Common myeloid progenitor, CD34-positive (primary cell): ENCODE measurements around the gene RALBP1.
"Not testable (repeated sequence)": the region's sequence is repeated elsewhere in the genome, so short reads cannot be mapped to it uniquely, and the experiment has no call there.

ENCODE experiments used
- CTCF ChIA-PET: fragments of 350-600 bp; sonication (Branson Sonifier 250); formaldehyde crosslinking; loops from one replicate; lab custom pipeline; 2021; ENCODE audit warnings: antibody characterized with exemption; lab: Charles Lee
- POLR2A ChIA-PET: fragments of 350-600 bp; sonication (Branson Sonifier 250); formaldehyde crosslinking; loops from one replicate; lab custom pipeline; 2021; ENCODE audit warnings: antibody characterized with exemption; lab: Charles Lee
- DNase-seq, 3 donors: peaks; one replicate each; pipeline versions ENCODE4 v3.0.0 to v3.0.0-alpha.2; 2013
- H3K27ac ChIP-seq, 2 experiments: 1 replicate in 1 of 2; 2 replicates in 1 of 2; pipeline ENCODE4 v1.7.0; 2013; ENCODE audit warnings: inconsistent platforms in 2 of 2, low read length in 2 of 2, mild to moderate bottlenecking in 2 of 2, low read depth in 1 of 2, moderate library complexity in 1 of 2; ENCODE audit not compliant: severe bottlenecking in 2 of 2, insufficient read depth in 1 of 2, poor library complexity in 1 of 2
- H3K27me3 ChIP-seq, 5 experiments: replicated peaks in 2 of 5; 1 replicate in 3 of 5; 2 replicates in 2 of 5; pipeline versions ENCODE4 v1.6.1 to v1.7.0; 2013; ENCODE audit warnings: low read length in 4 of 5, mild to moderate bottlenecking in 2 of 5, moderate library complexity in 2 of 5, inconsistent platforms in 1 of 5; ENCODE audit not compliant: insufficient read depth in 5 of 5, control insufficient read depth in 4 of 5
- H3K36me3 ChIP-seq, 4 experiments: 1 replicate in 2 of 4; 2 replicates in 2 of 4; pipeline versions ENCODE4 v1.6.1 to v1.7.0; 2013; ENCODE audit warnings: low read length in 3 of 4, control low read depth in 1 of 4, mild to moderate bottlenecking in 1 of 4; ENCODE audit not compliant: control insufficient read depth in 4 of 4, insufficient read depth in 4 of 4
- H3K4me1 ChIP-seq, 4 experiments: 1 replicate in 3 of 4; 2 replicates in 1 of 4; pipeline versions ENCODE4 v1.6.1 to v1.7.1; 2013; ENCODE audit warnings: low read length in 3 of 4, mild to moderate bottlenecking in 3 of 4, control low read depth in 1 of 4, inconsistent platforms in 1 of 4, moderate library complexity in 1 of 4; ENCODE audit not compliant: control insufficient read depth in 4 of 4, insufficient read depth in 4 of 4; ENCODE audit errors: control extremely low read depth in 1 of 4
- H3K4me3 ChIP-seq, 7 experiments: 1 replicate in 4 of 7; 2 replicates in 3 of 7; pipeline versions ENCODE4 v1.5.1 to v1.7.0; 2013; ENCODE audit warnings: mild to moderate bottlenecking in 7 of 7, low read length in 6 of 7, moderate library complexity in 6 of 7, inconsistent platforms in 2 of 7, low read depth in 2 of 7, control low read depth in 1 of 7; ENCODE audit not compliant: insufficient read depth in 4 of 7, control insufficient read depth in 1 of 7; ENCODE audit errors: extremely low read depth in 1 of 7
- H3K9me3 ChIP-seq, 5 experiments: 1 replicate in 4 of 5; 2 replicates in 1 of 5; pipeline versions ENCODE4 v1.6.1 to v1.7.1; 2013; ENCODE audit warnings: low read length in 4 of 5, mild to moderate bottlenecking in 2 of 5, inconsistent platforms in 1 of 5, low read depth in 1 of 5, moderate library complexity in 1 of 5; ENCODE audit not compliant: control insufficient read depth in 4 of 5, insufficient read depth in 2 of 5; ENCODE audit errors: control extremely low read depth in 1 of 5
- WGBS: methylation state at CpG from one replicate; pipeline ENCODE4 v1.1.5; 2013; ENCODE audit not compliant: insufficient coverage; 5-methylcytosine and 5-hydroxymethylcytosine counted together

RALBP1 gene

GRCh38 chr18:9474108-9474982 is 968 bp upstream of the RALBP1 start:
- ChIA-PET POLR2A (no interaction called here), CTCF (interaction anchor here (0.6 to 1.4 kb wide), 2 partner anchors 12 to 136 kb away, joined by 3 to 4 read pairs; no protein-coding TSS in a partner anchor)
- peak overlapping the region; percentile 68 to 96 for H3K27ac ChIP-seq
- peak in 2 of 3 donors; percentile 53 to 68 for DNase-seq
- WGBS: 43% methylated on average over 37 of the region's 37 CpGs
- peaks cover 0 to 2% (median 0%) of the 10 kb centered on the region in 5 experiments for H3K9me3 ChIP-seq
- H3K4me3 ChIP-seq: peak overlapping the region; percentile 69 to 97 (median 89)
- peaks cover 12 to 30% (median 25%) of the 10 kb centered on the region in 4 experiments for H3K4me1 ChIP-seq
- H3K36me3 ChIP-seq: peaks cover 0 to 12% (median 7%) of the 10 kb centered on the region in 4 experiments
- no peaks in the 10 kb centered on the region for H3K27me3 ChIP-seq

DNA sequence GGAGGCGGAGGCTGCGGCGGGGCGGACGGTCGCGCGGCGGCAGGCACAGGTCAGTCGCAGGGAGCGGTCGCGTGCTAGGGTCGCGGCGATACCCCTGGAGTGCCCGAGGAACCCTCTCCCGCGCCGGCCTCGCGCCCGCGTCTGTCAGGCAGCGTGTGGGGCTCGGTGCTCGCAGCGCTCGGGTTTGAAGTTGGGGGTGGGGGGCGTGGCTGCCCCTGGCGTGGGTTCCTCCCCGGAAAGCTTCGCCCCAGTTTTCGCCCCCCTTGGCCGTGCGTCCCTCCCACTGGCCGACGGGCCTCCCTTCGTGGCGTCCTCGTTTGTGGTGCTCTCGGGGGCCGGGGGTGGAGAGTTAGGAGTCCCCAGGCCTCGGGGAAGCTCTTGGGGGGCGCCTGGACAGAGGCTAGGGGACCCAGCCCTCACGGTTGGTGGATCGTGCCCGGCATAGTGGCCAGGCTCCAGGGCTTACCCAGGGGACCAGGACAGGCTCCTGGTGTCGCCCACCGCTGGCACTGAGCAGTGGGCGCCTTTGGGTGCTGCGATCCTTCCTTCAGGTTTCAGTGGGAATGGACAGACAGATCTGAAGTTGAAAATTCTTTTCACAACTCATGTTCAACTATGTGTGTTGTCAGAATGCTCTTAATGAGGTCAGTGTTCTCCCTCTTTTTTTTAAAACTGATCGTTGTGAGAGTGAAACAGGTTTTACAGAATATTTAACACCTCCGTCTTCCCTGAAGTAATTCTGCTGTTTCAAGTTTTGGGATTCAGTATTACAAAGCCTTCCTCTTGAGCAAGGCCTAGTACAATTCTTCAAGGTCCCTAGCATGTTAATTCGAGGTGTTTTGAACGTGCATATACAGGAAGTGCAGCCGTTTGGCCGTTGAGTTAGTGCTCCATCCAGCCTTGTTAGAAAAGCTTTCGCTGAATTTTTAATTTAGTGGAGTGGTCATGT is 604 bp downstream of the RALBP1 start:
- H3K4me3 ChIP-seq: peak overlapping the region; percentile 82 to 97 (median 89)
- CTCF ChIA-PET: interaction anchor here (0.6 to 1.2 kb wide), 3 partner anchors 12 to 50 kb away, joined by 3 read pairs; no protein-coding TSS in a partner anchor
- POLR2A ChIA-PET: interaction anchor here (0.6 to 0.7 kb wide), 5 partner anchors 12 to 250 kb away, joined by 3 to 4 read pairs (median 3); no protein-coding TSS in a partner anchor
- peak overlapping the region; percentile 89 to 96 for H3K27ac ChIP-seq
- WGBS: 0% methylated on average over 52 of the region's 59 CpGs
- peaks cover 12 to 30% (median 25%) of the 10 kb centered on the region in 4 experiments for H3K4me1 ChIP-seq
- H3K27me3 ChIP-seq: no peaks in the 10 kb centered on the region
- H3K9me3 ChIP-seq: no peaks in the 10 kb centered on the region
- peak; percentile 58 to 91 (median 88) for DNase-seq
- peaks cover 0 to 25% (median 16%) of the 10 kb centered on the region in 4 experiments for H3K36me3 ChIP-seq

- not testable (repeated sequence) for DNase-seq, H3K27me3 ChIP-seq, H3K9me3 ChIP-seq
- 96% methylated on average over 5 of the region's 12 CpGs for WGBS
- ChIA-PET POLR2A (interaction anchor here (0.6 kb wide), 1 partner anchor 249 kb away, joined by 3 read pairs; no protein-coding TSS in a partner anchor), CTCF (interaction anchor here (0.6 to 1.2 kb wide), 2 partner anchors 11 to 49 kb away, joined by 3 read pairs; no protein-coding TSS in a partner anchor)
- peak overlapping the region; percentile 89 to 96 for H3K27ac ChIP-seq
- peaks cover 12 to 30% (median 25%) of the 10 kb centered on the region in 4 experiments for H3K4me1 ChIP-seq
- H3K36me3 ChIP-seq: peaks cover 2 to 31% (median 19%) of the 10 kb centered on the region in 4 experiments
- peak overlapping the region in 5 of 7 experiments; percentile 88 to 97 (median 90) for H3K4me3 ChIP-seq
Measured at GRCh38 chr18:9476949-9477348, 1.6 kb downstream of the RALBP1 start.

DNA sequence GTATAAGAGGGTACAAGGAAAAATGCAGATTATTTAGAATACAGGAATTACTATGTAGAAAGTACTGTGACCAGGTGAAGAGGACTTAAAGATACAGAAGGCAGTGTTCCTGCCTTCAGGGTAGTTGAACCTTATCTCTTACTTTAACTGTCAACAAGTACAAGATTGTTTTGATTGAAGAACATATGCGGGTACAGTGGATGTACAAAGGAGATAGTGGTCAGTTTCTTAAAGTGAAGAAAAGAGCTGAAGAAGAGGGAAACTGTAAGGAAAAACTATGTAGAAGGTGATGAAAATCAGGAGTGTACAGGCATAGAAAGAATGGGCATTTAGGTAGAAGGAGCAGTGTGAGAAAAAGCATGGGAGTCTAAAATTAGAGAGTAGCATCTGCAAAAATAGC is 2.2 kb downstream of the RALBP1 start:
- WGBS: 60% methylated on average over 1 of the region's 1 CpG
- DNase-seq: no peak
- Histone ChIP-seq H3K4me1 (peaks cover 12 to 31% (median 26%) of the 10 kb centered on the region in 4 experiments), H3K9me3 (no peaks in the 10 kb centered on the region), H3K4me3 (peak overlapping the region in 5 of 7 experiments; percentile 35 to 95 (median 89)), H3K27me3 (no peaks in the 10 kb centered on the region), H3K36me3 (peaks cover 2 to 36% (median 19%) of the 10 kb centered on the region in 4 experiments), H3K27ac (peak overlapping the region; percentile 89 to 96)
- ChIA-PET POLR2A (no interaction called here), CTCF (interaction anchor here (0.6 kb wide), 1 partner anchor 17 kb away, joined by 3 read pairs; no protein-coding TSS in a partner anchor)

GRCh38 chr18:9478545-9478944 is 3.2 kb downstream of the RALBP1 start:
- peak overlapping the region in 1 of 7 experiments; percentile 16 for H3K4me3 ChIP-seq
- ChIA-PET POLR2A (no interaction called here), CTCF (no interaction called here)
- 96% methylated on average over 27 of the region's 31 CpGs for WGBS
- peaks cover 2 to 40% (median 19%) of the 10 kb centered on the region in 4 experiments for H3K36me3 ChIP-seq
- H3K4me1 ChIP-seq: peaks cover 12 to 36% (median 26%) of the 10 kb centered on the region in 4 experiments
- no peak for DNase-seq
- no peaks in the 10 kb centered on the region for H3K27me3 ChIP-seq
- no peak overlapping the region for H3K27ac ChIP-seq
- peaks cover 0 to 4% (median 0%) of the 10 kb centered on the region in 5 experiments for H3K9me3 ChIP-seq

GRCh38 chr18:9482790-9483189 is 7.5 kb downstream of the RALBP1 start:
- H3K4me1 ChIP-seq: peaks cover 0 to 8% (median 3%) of the 10 kb centered on the region in 4 experiments
- peaks cover 0 to 7% (median 0%) of the 10 kb centered on the region in 5 experiments for H3K9me3 ChIP-seq
- ChIA-PET CTCF (no interaction called here), POLR2A (no interaction called here)
- no CpG with 5 or more reads among the region's 1 CpG for WGBS
- H3K36me3 ChIP-seq: peaks cover 2 to 44% (median 24%) of the 10 kb centered on the region in 4 experiments
- no peak for DNase-seq
- no peak overlapping the region for H3K27ac ChIP-seq
- no peak overlapping the region for H3K4me3 ChIP-seq
- H3K27me3 ChIP-seq: no peaks in the 10 kb centered on the region
